H9 (cell line): ENCODE results near the gene TFIP11. TPM values are rescaled to one million over a fixed set of nuclear protein-coding genes. Genes with fewer than 3 reads are reported as not detected.

Source experiments
- DNase-seq: peaks from one replicate; pipeline ENCODE4 v3.0.0-alpha.2; 2017
- H2AFZ ChIP-seq: one replicate; pipeline ENCODE4 v1.6.1; 2013; ENCODE audit warnings: mild to moderate bottlenecking, low read length, control low read depth, moderate library complexity
- H2AK5ac ChIP-seq: 2 replicates; pipeline ENCODE4 v1.6.1; 2013; ENCODE audit warnings: low read length, control low read depth, mixed read lengths; ENCODE audit not compliant: insufficient read length
- H2BK120ac ChIP-seq: one replicate; pipeline ENCODE4 v1.6.1; 2013; ENCODE audit warnings: low read depth, mild to moderate bottlenecking, low read length, control low read depth, inconsistent platforms; ENCODE audit not compliant: poor library complexity, severe bottlenecking
- H2BK12ac ChIP-seq: 2 replicates; pipeline ENCODE4 v1.6.1; 2013; ENCODE audit warnings: low read length, control low read depth, mixed read lengths, low read depth; ENCODE audit not compliant: insufficient read length
- H2BK15ac ChIP-seq: 2 replicates; pipeline ENCODE4 v1.6.1; 2013; ENCODE audit warnings: low read depth, low read length, control low read depth
- H2BK20ac ChIP-seq: one replicate; pipeline ENCODE4 v1.6.1; 2013; ENCODE audit warnings: low read depth, mild to moderate bottlenecking, low read length, control low read depth, inconsistent platforms; ENCODE audit not compliant: poor library complexity, severe bottlenecking
- H2BK5ac ChIP-seq: 2 replicates; pipeline ENCODE4 v1.6.1; 2013; ENCODE audit warnings: low read length, control low read depth, mixed read lengths; ENCODE audit not compliant: insufficient read length
- H3K14ac ChIP-seq: 2 replicates; pipeline ENCODE4 v1.6.1; 2013; ENCODE audit warnings: low read length, control low read depth; ENCODE audit not compliant: insufficient read depth
- H3K18ac ChIP-seq: 2 replicates; pipeline ENCODE4 v1.6.1; 2013; ENCODE audit warnings: low read depth, mild to moderate bottlenecking, mixed read lengths, low read length, control low read depth; ENCODE audit not compliant: insufficient read length
- H3K23ac ChIP-seq: 2 replicates; pipeline ENCODE4 v1.6.1; 2013; ENCODE audit warnings: low read length, control low read depth, mixed read lengths, low read depth; ENCODE audit not compliant: insufficient read length
- H3K23me2 ChIP-seq: 2 replicates; pipeline ENCODE4 v1.6.1; 2013; ENCODE audit warnings: low read depth, mild to moderate bottlenecking, mixed read lengths, low read length, control low read depth; ENCODE audit not compliant: insufficient read length, poor library complexity, severe bottlenecking
- H3K27ac ChIP-seq: 2 replicates; pipeline ENCODE4 v1.5.1; 2013; ENCODE audit warnings: low read length, control low read depth, mixed read lengths, low read depth; ENCODE audit not compliant: insufficient read length
- H3K27me3 ChIP-seq: 2 replicates; pipeline ENCODE4 v1.6.1; 2013; ENCODE audit warnings: low read length, control low read depth, inconsistent platforms; ENCODE audit not compliant: insufficient read depth
- H3K4ac ChIP-seq: 2 replicates; pipeline ENCODE4 v1.6.1; 2013; ENCODE audit warnings: low read depth, mild to moderate bottlenecking, control low read depth, inconsistent platforms, low read length, moderate library complexity
- H3K4me1 ChIP-seq: 2 replicates; pipeline ENCODE4 v1.6.1; 2013; ENCODE audit warnings: low read length, control low read depth, inconsistent platforms; ENCODE audit not compliant: insufficient read depth
- H3K4me2 ChIP-seq: 2 replicates; pipeline ENCODE4 v1.6.1; 2013; ENCODE audit warnings: low read length, control low read depth, mixed read lengths; ENCODE audit not compliant: insufficient read length, insufficient read depth
- H3K56ac ChIP-seq: 2 replicates; pipeline ENCODE4 v1.6.1; 2013; ENCODE audit warnings: low read depth, mild to moderate bottlenecking, mixed read lengths, low read length, control low read depth; ENCODE audit not compliant: insufficient read length
- H3K79me1 ChIP-seq: 2 replicates; pipeline ENCODE4 v1.6.1; 2013; ENCODE audit warnings: low read depth, mild to moderate bottlenecking, moderate library complexity, low read length, control low read depth, inconsistent platforms; ENCODE audit not compliant: insufficient read depth, poor library complexity, severe bottlenecking
- H3K79me2 ChIP-seq: 2 replicates; pipeline ENCODE4 v1.6.1; 2013; ENCODE audit warnings: low read length, control low read depth, inconsistent platforms; ENCODE audit not compliant: insufficient read depth
- H3K9ac ChIP-seq: 2 replicates; pipeline ENCODE4 v1.6.1; 2013; ENCODE audit warnings: low read length, control low read depth, mixed read lengths; ENCODE audit not compliant: insufficient read length; ENCODE audit errors: extremely low read depth
- H3K9me3 ChIP-seq: one replicate; pipeline ENCODE4 v1.6.1; 2013; ENCODE audit warnings: low read depth, low read length, inconsistent platforms; ENCODE audit not compliant: control insufficient read depth
- H3T11ph ChIP-seq: one replicate; pipeline ENCODE4 v1.6.1; 2013; ENCODE audit warnings: mild to moderate bottlenecking, low read length, control low read depth, inconsistent platforms
- H4K20me1 ChIP-seq: one replicate; pipeline ENCODE4 v1.6.1; 2013; ENCODE audit not compliant: control insufficient read depth, insufficient read length, insufficient read depth
- H4K5ac ChIP-seq: 2 replicates; pipeline ENCODE4 v1.6.1; 2013; ENCODE audit warnings: low read depth, mild to moderate bottlenecking, mixed read lengths, low read length, control low read depth; ENCODE audit not compliant: insufficient read length
- H4K8ac ChIP-seq: replicated peaks from 2 replicates; pipeline ENCODE4 v1.6.1; 2013; ENCODE audit warnings: low read length, control low read depth, mixed read lengths, low read depth; ENCODE audit not compliant: insufficient read length
- H4K91ac ChIP-seq: 2 replicates; pipeline ENCODE4 v1.6.1; 2013; ENCODE audit warnings: low read depth, mild to moderate bottlenecking, moderate library complexity, mixed read lengths, low read length, control low read depth; ENCODE audit not compliant: insufficient read length
- H3K27ac Mint-ChIP-seq, 3 experiments: 2 replicates in 2 of 3; 3 replicates in 1 of 3; pipeline ENCODE4 v1.8.0; 2020 to 2021; ENCODE audit warnings: mixed read lengths in 3 of 3, mild to moderate bottlenecking in 1 of 3, moderate library complexity in 1 of 3
- H3K27me3 Mint-ChIP-seq: 2 replicates; pipeline ENCODE4 v1.8.0; 2021; ENCODE audit warnings: low read depth, mild to moderate bottlenecking, moderate library complexity, mixed read lengths
- H3K36me3 Mint-ChIP-seq, 3 experiments: 2 replicates in 2 of 3; 3 replicates in 1 of 3; pipeline ENCODE4 v1.8.0; 2020 to 2021; ENCODE audit warnings: low read depth in 3 of 3, mixed read lengths in 3 of 3; ENCODE audit not compliant: insufficient read depth in 1 of 3
- H3K4me1 Mint-ChIP-seq, 2 experiments: 2 replicates each; pipeline ENCODE4 v1.8.0; 2020; ENCODE audit warnings: mixed read lengths in 2 of 2
- H3K4me3 Mint-ChIP-seq, 2 experiments: 2 replicates in 1 of 2; 3 replicates in 1 of 2; pipeline ENCODE4 v1.8.0; 2020 to 2021; ENCODE audit warnings: mild to moderate bottlenecking in 2 of 2, mixed read lengths in 2 of 2, moderate library complexity in 1 of 2
- H3K9me3 Mint-ChIP-seq, 2 experiments: 2 replicates in 1 of 2; 3 replicates in 1 of 2; pipeline ENCODE4 v1.8.0; 2020; ENCODE audit warnings: mild to moderate bottlenecking in 2 of 2, mixed read lengths in 2 of 2, moderate library complexity in 1 of 2
- CTCF ChIP-seq: fragments of 200-600 bp; sonication (generic); conservative IDR thresholded peaks from 3 replicates; pipeline ENCODE4 v1.8.0; 2021; ENCODE audit warnings: antibody characterized with exemption, mild to moderate bottlenecking
- WGBS: extraction: QIAGEN DNeasy Blood & Tissue Kit; methylation state at CpG from one replicate; pipeline ENCODE4 v1.1.7; 2013; ENCODE audit warnings: missing lambda C conversion rate, low lambda C conversion rate, mixed read lengths; ENCODE audit not compliant: insufficient read length; ENCODE audit errors: extremely low coverage; 5-methylcytosine and 5-hydroxymethylcytosine counted together
- total RNA-seq: library from RNA; stranded (reverse); gene quantifications from 2 replicates; pipeline ENCODE4 v1.2.1, GENCODE V29; 2021

The TFIP11 gene
- total RNA-seq, 1 experiment from 2014 or later = 36.4 TPM

- Histone ChIP-seq H2BK120ac (no peak overlapping the region), H3T11ph (no peak overlapping the region)
- H3K9me3 Mint-ChIP-seq = no peaks in the 10 kb centered on the region
These were observed 59.1 kb downstream of the TFIP11 start for GRCh38 chr22:26453216-26453615.

More at GRCh38 chr22:26453216-26453615, 59.1 kb downstream of the TFIP11 start:
- no peak overlapping the region for H3K27ac ChIP-seq
- H2AK5ac ChIP-seq = no peak overlapping the region
- no peak overlapping the region for H4K8ac ChIP-seq
- no peak overlapping the region for H3K56ac ChIP-seq
- Mint-ChIP-seq H3K4me3 (no peak overlapping the region), H3K4me1 (no peaks in the 10 kb centered on the region), H3K27ac (no peak overlapping the region), H3K36me3 (peaks cover 22 to 55% (median 53%) of the 10 kb centered on the region in 3 experiments; a peak in 6 of 7 replicates), H3K27me3 (no peaks in the 10 kb centered on the region)
- no peaks in the 10 kb centered on the region for H3K79me2 ChIP-seq
- H4K5ac ChIP-seq = no peak overlapping the region
- WGBS = no CpG with 5 or more reads among the region's 9 CpGs
- no peak overlapping the region for H3K9ac ChIP-seq
- H3K9me3 ChIP-seq = no peaks in the 10 kb centered on the region
- no peak overlapping the region for H3K4ac ChIP-seq
- no peak for DNase-seq
- no peak overlapping the region for H3K14ac ChIP-seq
- no peak overlapping the region for H2AFZ ChIP-seq
- no peak overlapping the region for H3K4me2 ChIP-seq
- H3K27me3 ChIP-seq = no peaks in the 10 kb centered on the region
- no peaks in the 10 kb centered on the region for H3K79me1 ChIP-seq
- H4K91ac ChIP-seq = no peak overlapping the region
- no peak overlapping the region for H2BK15ac ChIP-seq
- no peak overlapping the region for H3K23ac ChIP-seq
- H3K4me1 ChIP-seq = no peaks in the 10 kb centered on the region
- no peak overlapping the region for H2BK5ac ChIP-seq
- no peak overlapping the region for H2BK12ac ChIP-seq
- no peaks in the 10 kb centered on the region for H3K23me2 ChIP-seq
- no peak overlapping the region for H2BK20ac ChIP-seq
- no peak overlapping the region for H3K18ac ChIP-seq
- H4K20me1 ChIP-seq = no peaks in the 10 kb centered on the region
- TF ChIP-seq CTCF = no peak
